Stimulated activated CD4-positive, alpha-beta T cell treated with anti-CD3 and anti-CD28 coated beads, Interleukin-4, amount 100 ng/mL, for 48 hours (primary cell): ENCODE measurements around the gene C11orf68.

Source experiments
- DNase-seq, 2 donors: peaks; one replicate each; pipeline ENCODE4 v3.0.0-alpha.2; 2020; ENCODE audit warnings: low read depth in 2 of 2

The C11orf68 gene

DNA sequence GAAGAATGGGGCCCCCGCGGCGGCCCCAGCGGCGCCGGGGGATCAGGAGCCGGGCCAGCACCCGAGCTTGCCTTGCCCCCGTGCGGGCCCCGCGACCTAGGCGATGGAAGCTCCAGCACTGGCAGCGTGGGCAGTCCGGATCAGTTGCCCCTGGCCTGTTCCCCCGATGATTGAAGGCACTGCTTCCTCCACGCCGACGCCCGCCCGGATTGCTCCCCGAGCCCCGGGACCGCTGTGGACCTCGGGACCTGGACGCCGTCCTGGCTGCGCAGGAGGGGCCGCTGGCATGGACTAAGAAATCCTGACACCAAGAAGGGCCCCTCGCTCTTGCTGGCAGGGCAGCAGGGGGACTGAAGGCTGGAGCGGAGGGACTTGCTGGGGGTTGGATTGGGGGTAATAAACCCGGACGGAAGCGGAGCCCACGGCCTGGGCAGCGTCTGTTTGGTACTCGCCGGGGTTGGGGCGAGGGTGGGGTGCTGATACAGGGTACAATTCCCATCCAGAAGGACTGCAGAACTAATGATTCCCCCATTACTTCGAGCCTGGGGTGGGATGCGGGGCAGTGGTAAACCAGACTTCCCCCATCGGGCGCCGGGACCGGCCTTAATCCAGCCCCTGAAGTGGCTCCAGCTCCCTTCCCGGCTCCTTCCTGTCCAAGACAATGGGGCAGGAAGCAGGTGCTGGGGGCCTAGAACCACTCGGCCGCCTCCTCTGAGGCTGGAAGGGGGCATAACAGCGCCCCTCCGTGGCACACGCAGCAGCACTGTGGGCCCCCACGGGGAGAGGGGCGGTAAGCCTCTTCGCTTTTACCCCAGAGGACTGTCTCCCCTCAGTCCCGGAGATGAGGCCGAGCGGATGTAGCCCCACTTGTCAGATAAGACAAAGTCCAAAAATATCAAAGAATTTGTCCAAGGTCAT is 27.4 kb downstream of the C11orf68 start:
- no peak for DNase-seq

DNA sequence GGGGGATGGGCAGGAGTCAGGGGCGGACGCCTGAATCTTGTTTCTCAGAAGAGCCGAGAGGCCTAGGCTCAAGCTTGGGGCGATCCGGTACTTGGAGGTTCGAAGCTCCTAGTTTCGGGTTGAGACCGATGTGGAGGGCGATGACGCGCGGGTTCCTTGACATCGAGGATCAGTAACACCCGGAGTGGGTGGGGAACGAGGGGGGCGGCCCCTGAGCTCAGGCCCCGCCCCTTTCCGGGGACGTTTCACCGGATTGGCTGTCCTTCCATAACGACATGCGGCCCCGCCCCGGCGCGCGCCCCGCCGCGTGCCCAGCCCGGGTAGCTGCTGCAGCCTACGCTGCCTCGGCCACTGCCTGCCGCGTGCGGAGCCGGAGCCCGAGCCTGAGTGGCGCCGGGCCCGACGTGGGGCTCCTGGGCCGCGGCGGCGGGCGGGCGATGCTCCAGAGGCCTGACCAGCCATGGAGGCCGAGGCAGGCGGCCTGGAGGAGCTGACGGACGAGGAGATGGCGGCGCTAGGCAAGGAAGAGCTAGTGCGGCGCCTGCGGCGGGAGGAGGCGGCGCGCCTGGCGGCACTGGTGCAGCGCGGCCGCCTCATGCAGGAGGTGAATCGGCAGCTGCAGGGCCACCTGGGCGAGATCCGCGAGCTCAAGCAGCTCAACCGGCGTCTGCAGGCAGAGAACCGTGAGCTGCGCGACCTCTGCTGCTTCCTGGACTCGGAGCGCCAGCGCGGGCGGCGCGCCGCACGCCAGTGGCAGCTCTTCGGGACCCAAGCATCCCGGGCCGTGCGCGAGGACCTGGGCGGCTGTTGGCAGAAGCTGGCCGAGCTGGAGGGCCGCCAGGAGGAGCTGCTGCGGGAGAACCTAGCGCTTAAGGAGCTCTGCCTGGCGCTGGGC is 28.3 kb downstream of the C11orf68 start, which contains the start of gene CCDC85B:
CCDC85B (plus strand) TSS at position 350 of the 895 bp plus-strand sequence; CDS start at position 461, 111 bp downstream.
- peak; percentile 97 for DNase-seq

DNA sequence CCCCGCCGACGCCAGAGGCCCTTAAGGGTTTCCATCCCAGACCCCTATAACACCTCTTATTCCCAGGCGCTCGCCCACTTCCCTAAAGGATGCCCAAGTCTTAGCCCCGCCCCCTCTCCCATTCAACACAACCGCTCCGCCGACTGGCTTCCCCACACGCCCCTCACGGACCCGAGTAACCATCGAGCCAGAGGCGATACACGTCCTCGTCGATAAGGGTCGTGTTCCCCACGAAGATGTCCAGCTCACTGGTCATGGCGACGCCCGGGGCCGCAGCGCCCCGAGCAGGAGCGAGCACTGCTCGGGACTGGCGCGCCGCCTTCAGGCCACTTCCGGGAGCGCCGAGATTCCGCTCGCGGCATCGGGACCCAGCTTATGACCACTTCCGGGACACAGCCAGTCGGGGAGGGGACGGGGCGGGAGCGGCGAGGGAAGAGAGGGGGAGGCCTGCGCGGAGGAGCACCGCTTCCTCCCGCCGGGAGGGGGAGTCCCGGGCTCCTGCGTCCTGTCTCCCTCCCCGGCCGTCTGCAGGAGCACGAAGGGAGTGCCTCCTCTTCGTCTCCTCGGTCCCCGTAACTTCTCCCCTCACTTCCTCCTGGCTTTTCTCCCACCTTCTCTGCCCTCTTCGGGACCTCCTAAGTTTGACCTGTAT is 30.6 kb downstream of the C11orf68 start, which contains the start of gene FIBP:
FIBP (minus strand) TSS at position 309 of the 652 bp plus-strand sequence; CDS start at position 256, 53 bp downstream.
- DNase-seq, result peak; percentile 96 to 98

- no peak for DNase-seq
Measured at GRCh38 chr11:65887723-65888162, 31.1 kb downstream of the C11orf68 start.

GRCh38 chr11:65886826-65887722 is 31.8 kb downstream of the C11orf68 start:
- no peak for DNase-seq

DNA sequence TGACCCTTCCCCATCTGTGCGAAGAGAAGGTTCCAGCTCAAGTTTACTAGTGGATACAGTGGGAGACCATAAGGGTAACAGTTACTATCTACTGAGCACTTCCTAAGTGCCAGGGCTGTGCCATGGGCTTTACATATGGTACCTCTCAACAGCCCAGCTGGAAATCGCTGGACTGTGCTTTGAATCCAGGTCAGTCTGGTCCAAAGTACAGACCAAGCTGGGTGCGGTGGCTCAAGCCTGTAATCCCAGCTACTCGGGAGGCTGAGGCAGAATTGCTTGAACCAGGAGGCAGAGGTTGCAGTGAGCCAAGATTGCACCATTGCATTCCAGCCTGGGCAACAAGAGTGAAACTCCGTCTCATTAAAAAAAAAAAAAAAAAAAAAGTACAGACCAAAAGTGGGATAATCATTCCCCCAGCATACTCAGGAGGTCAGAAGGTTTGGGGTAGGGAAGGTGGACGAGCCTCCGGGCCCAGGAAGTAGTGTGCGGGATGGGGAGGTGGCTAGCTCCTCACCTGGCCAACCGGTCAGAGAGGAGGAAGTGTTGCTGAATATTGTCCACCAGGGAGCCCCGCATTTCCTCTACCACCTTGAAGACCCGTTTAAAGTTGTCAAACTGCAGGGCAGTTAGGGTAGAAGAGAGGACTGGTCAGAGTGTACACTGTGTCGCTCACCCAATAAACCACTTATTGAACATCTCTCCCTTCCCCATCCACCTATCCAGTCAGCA is 32.9 kb downstream of the C11orf68 start:
- DNase-seq, result no peak

DNA sequence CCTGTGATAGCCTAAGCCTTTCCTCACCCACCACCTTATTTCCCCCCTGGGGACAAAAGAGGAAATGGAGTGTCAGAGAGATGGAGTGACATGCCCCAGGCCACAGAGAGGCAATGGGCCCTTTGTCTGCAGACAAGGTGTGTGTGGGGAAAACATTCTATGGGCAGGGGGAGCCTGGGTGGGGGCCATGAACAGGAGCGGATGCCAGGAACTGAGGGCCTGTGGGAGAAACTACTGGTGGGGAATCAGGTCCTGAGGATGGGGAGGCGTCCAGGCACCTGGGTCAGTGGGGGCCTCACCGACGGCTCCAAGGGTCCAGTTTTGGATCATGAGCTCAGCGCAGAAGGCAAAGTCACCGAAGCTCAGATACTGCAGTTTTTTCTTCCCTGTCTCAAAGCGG is 33.6 kb downstream of the C11orf68 start:
- DNase-seq, result no peak

DNA sequence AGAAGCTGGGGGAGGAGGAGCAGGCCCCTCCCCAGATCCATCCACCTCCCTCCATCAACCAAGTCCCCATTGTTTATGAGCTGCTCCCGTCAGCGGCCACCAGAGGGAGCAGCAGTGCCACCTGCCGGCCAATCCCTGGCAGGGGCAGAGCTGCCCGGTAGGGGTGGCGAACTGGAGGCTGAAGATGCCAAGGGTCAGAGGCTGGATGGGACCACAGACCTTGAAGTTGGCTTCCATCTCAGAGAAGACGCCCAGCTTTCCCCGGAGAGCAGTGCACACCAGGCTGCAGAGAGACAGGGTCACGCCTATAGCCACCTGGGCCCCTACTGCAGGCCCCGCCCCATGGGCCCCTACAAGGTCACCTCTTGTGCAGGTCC is 34.2 kb downstream of the C11orf68 start:
- DNase-seq, result peak; percentile 71 to 74

- no peak for DNase-seq
Measured at GRCh38 chr11:65883786-65884715, 34.8 kb downstream of the C11orf68 start.

DNA sequence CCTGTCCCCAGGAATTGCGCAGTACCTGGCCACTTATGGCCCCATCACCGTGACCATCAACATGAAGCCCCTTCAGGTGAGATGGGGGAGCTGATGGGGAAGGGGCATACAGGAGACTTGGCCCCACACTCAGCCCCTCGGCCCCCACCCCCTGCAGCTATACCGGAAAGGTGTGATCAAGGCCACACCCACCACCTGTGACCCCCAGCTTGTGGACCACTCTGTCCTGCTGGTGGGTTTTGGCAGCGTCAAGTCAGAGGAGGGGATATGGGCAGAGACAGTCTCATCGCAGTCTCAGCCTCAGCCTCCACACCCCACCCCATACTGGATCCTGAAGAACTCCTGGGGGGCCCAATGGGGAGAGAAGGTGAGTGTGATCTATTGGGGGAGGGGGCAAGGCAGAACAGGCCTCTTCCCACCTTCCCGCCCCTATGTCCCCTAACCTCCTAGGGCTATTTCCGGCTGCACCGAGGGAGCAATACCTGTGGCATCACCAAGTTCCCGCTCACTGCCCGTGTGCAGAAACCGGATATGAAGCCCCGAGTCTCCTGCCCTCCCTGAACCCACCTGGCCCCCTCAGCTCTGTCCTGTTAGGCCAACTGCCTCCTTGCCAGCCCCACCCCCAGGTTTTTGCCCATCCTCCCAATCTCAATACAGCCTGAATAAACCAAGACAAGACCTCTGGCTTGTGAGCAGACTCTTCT is 35.7 kb downstream of the C11orf68 start:
- no peak for DNase-seq

DNA sequence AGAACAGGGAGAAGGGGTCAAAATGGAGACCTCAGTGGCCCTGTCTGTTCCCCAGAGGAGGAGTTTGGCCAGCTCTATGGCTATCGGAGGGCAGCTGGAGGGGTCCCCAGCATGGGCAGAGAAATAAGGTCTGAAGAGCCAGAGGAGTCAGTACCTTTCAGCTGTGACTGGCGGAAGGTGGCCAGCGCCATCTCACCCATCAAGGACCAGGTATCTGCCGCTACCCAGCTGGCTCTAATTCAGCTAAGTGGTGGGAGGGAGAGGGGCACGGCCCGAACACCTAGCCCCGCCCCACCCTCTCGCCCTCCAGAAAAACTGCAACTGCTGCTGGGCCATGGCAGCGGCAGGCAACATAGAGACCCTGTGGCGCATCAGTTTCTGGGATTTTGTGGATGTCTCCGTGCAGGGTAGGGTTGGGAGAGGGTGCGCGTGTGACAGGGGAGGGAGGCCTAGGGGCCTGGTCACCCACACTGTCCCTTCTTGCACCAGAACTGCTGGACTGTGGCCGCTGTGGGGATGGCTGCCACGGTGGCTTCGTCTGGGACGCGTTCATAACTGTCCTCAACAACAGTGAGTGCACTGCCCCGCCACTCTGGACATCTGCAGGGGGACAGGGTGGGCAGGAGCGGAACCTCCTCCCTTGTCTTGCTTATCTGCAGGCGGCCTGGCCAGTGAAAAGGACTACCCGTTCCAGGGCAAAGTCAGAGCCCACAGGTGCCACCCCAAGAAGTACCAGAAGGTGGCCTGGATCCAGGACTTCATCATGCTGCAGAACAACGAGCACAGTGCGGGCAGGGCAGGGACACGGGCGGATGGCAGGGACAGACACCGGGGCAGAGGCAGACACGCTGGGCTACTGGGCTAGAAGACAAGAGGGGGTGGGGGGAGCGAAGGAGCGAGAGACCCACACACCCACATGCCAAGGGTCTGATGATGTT is 36.5 kb downstream of the C11orf68 start:
- DNase-seq, result no peak

DNA sequence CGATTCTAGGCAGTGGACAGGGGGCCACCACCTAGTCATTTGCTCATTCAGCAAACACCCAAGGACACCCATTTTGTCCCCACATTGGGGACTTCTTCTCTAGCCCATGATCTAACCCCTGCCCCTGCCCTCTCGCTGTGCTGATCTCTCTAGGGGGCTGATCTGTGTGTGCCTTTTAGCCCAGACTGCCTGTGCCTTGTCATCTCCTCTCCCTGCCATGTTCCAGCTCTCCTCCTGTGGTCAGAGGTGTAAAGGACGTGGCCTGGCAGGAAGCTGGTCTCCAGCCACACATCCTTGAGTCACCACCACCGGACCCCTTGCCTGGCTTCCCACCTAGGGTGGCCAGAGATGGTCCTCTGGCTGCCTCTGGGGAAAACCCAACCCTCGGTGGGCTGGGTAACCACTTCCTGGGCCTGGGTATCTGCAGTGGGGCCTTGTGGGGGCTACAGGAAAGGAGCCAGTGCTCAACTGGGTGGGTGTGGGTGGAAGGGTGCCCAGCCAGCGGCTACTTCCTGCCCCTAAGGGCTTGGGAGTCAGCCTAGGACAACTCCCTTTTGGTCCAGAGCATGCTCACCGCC is 37.9 kb downstream of the C11orf68 start:
- DNase-seq, result no peak

GRCh38 chr11:65880027-65880426 is 38.8 kb downstream of the C11orf68 start:
- DNase-seq, result no peak

- DNase-seq, result no peak
Measured at GRCh38 chr11:65879617-65880016, 39.2 kb downstream of the C11orf68 start, which contains the start of gene CTSW. TSS of gene CTSW (plus strand) at chr11:65879837. CDS start at chr11:65879855, 18 bp downstream.

GRCh38 chr11:65873318-65874156 is 45.3 kb downstream of the C11orf68 start:
- peak; percentile 92 to 98 for DNase-seq
